ENCODE results near the gene CRELD1.
"Not testable (repeated sequence)": the region's sequence is repeated elsewhere in the genome, so short reads cannot be mapped to it uniquely, and the experiment has no call there.

CRELD1 gene

GRCh38 chr3:9899289-9899791 is 34.3 kb upstream of the CRELD1 start:
- H3K36me3 ChIP-seq (ENCODE audit: insufficient read depth): no peaks in the 10 kb centered on the region
- H4K20me1 ChIP-seq (ENCODE audit: insufficient read depth): no peaks in the 10 kb centered on the region
- H3K4me1 ChIP-seq (ENCODE audit: low read depth, poor library complexity, severe bottlenecking): peaks cover 39% of the 10 kb centered on the region
- no peaks in the 10 kb centered on the region for H3K79me2 ChIP-seq (ENCODE audit: insufficient read depth, low read depth)
- no peak overlapping the region for H3K27ac ChIP-seq
- H2AFZ ChIP-seq (ENCODE audit: low read depth): no peak overlapping the region
- no peak overlapping the region for H3K4me3 ChIP-seq (IDR thresholded peaks at IDR 0.05; ENCODE audit: insufficient read depth, low read depth, low read length)
- TF ChIP-seq CTCF (conservative IDR thresholded peaks at IDR 0.05; ENCODE audit: low read depth, low read length): no peak
- no peak overlapping the region for H3K4me2 ChIP-seq
- no peak overlapping the region for H3K9ac ChIP-seq
- no peaks in the 10 kb centered on the region for H3K27me3 ChIP-seq (ENCODE audit: insufficient read depth, low read depth)

- H3K4me1 ChIP-seq (ENCODE audit: low read depth, poor library complexity, severe bottlenecking): peaks cover 23% of the 10 kb centered on the region
- H3K79me2 ChIP-seq (ENCODE audit: insufficient read depth, low read depth); H3K4me2 ChIP-seq; H3K27me3 ChIP-seq (ENCODE audit: insufficient read depth, low read depth); H3K4me3 ChIP-seq (IDR thresholded peaks at IDR 0.05; ENCODE audit: insufficient read depth, low read depth, low read length); H2AFZ ChIP-seq (ENCODE audit: low read depth); H3K27ac ChIP-seq; H3K9ac ChIP-seq; H3K36me3 ChIP-seq (ENCODE audit: insufficient read depth); H4K20me1 ChIP-seq (ENCODE audit: insufficient read depth): not testable (repeated sequence)
Observed at GRCh38 chr3:9900965-9901415, 32.6 kb upstream of the CRELD1 start.

GRCh38 chr3:9901967-9902366 is 31.7 kb upstream of the CRELD1 start:
- H3K79me2 ChIP-seq (ENCODE audit: insufficient read depth, low read depth): no peaks in the 10 kb centered on the region
- peaks cover 15% of the 10 kb centered on the region for H3K4me1 ChIP-seq (ENCODE audit: low read depth, poor library complexity, severe bottlenecking)
- no peaks in the 10 kb centered on the region for H4K20me1 ChIP-seq (ENCODE audit: insufficient read depth)
- no peak for TF ChIP-seq CTCF (conservative IDR thresholded peaks at IDR 0.05; ENCODE audit: low read depth, low read length)
- H3K36me3 ChIP-seq (ENCODE audit: insufficient read depth): no peaks in the 10 kb centered on the region
- H2AFZ ChIP-seq (ENCODE audit: low read depth): no peak overlapping the region
- no peak overlapping the region for H3K27ac ChIP-seq
- H3K4me2 ChIP-seq: no peak overlapping the region
- no peak overlapping the region for H3K4me3 ChIP-seq (IDR thresholded peaks at IDR 0.05; ENCODE audit: insufficient read depth, low read depth, low read length)
- no peak overlapping the region for H3K9ac ChIP-seq
- no peaks in the 10 kb centered on the region for H3K27me3 ChIP-seq (ENCODE audit: insufficient read depth, low read depth)

GRCh38 chr3:9902372-9903237 is 31.0 kb upstream of the CRELD1 start, which contains the start of gene IL17RE:
TSS of gene IL17RE (plus strand) at chr3:9902848. CDS start at chr3:9902933, 85 bp downstream.
- Histone ChIP-seq H3K79me2 (ENCODE audit: insufficient read depth, low read depth) (no peaks in the 10 kb centered on the region), H2AFZ (ENCODE audit: low read depth) (no peak within 1 kb of the TSS), H3K4me2 (no peak within 1 kb of the TSS), H3K36me3 (ENCODE audit: insufficient read depth) (no peaks in the 10 kb centered on the region), H3K27ac (no peak within 1 kb of the TSS), H3K27me3 (ENCODE audit: insufficient read depth, low read depth) (no peaks in the 10 kb centered on the region), H3K4me3 (IDR thresholded peaks at IDR 0.05; ENCODE audit: insufficient read depth, low read depth, low read length) (no peak within 1 kb of the TSS), H3K4me1 (ENCODE audit: low read depth, poor library complexity, severe bottlenecking) (peaks cover 9% of the 10 kb centered on the region), H3K9ac (no peak within 1 kb of the TSS), H4K20me1 (ENCODE audit: insufficient read depth) (no peaks in the 10 kb centered on the region)
- TF ChIP-seq CTCF (conservative IDR thresholded peaks at IDR 0.05; ENCODE audit: low read depth, low read length): no peak

- no peaks in the 10 kb centered on the region for H3K79me2 ChIP-seq (ENCODE audit: insufficient read depth, low read depth)
- no peak overlapping the region for H3K4me2 ChIP-seq
- no peak overlapping the region for H3K9ac ChIP-seq
- no peak overlapping the region for H3K4me3 ChIP-seq (IDR thresholded peaks at IDR 0.05; ENCODE audit: insufficient read depth, low read depth, low read length)
- H3K36me3 ChIP-seq (ENCODE audit: insufficient read depth): no peaks in the 10 kb centered on the region
- H4K20me1 ChIP-seq (ENCODE audit: insufficient read depth): no peaks in the 10 kb centered on the region
- no peak overlapping the region for H3K27ac ChIP-seq
- peaks cover 3% of the 10 kb centered on the region for H3K4me1 ChIP-seq (ENCODE audit: low read depth, poor library complexity, severe bottlenecking)
- H3K27me3 ChIP-seq (ENCODE audit: insufficient read depth, low read depth): no peaks in the 10 kb centered on the region
- TF ChIP-seq CTCF (conservative IDR thresholded peaks at IDR 0.05; ENCODE audit: low read depth, low read length): no peak
- no peak overlapping the region for H2AFZ ChIP-seq (ENCODE audit: low read depth)
Observed at GRCh38 chr3:9903238-9903624, 30.4 kb upstream of the CRELD1 start.
